Measurements from ENCODE around the gene NAGA.

Gene NAGA

DNA sequence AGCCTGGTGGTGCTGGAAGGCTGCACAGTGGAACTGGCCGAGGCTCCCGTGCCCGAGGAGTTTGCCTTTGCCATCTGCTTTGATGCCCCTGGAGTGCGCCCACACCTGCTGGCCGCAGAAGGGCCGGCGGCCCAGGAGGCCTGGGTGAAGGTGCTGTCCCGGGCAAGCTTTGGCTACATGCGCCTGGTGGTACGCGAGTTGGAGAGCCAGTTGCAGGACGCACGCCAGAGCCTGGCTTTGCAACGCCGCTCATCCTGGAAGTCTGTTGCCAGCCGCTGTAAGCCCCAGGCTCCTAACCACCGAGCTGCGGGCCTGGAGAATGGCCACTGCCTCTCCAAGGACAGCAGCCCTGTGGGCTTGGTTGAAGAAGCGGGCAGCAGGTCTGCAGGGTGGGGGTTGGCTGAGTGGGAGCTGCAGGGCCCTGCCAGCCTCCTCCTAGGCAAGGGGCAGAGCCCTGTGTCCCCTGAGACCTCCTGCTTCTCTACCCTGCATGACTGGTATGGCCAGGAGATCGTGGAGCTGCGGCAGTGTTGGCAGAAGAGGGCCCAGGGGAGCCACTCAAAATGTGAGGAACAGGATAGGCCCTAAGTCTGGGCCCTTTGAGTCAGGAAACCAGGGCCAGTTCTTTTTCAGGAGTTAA lies 7.0 kb upstream of the NAGA start:
- TF ChIP-seq, protein P1, sequence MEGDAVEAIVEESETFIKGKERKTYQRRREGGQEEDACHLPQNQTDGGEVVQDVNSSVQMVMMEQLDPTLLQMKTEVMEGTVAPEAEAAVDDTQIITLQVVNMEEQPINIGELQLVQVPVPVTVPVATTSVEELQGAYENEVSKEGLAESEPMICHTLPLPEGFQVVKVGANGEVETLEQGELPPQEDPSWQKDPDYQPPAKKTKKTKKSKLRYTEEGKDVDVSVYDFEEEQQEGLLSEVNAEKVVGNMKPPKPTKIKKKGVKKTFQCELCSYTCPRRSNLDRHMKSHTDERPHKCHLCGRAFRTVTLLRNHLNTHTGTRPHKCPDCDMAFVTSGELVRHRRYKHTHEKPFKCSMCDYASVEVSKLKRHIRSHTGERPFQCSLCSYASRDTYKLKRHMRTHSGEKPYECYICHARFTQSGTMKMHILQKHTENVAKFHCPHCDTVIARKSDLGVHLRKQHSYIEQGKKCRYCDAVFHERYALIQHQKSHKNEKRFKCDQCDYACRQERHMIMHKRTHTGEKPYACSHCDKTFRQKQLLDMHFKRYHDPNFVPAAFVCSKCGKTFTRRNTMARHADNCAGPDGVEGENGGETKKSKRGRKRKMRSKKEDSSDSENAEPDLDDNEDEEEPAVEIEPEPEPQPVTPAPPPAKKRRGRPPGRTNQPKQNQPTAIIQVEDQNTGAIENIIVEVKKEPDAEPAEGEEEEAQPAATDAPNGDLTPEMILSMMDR (IDR thresholded peaks at IDR 0.05; ENCODE audit: low read depth, low read length, missing control alignments): no peak
- no peak overlapping the region for H3K27ac ChIP-seq
- H3K4me3 ChIP-seq (ENCODE audit: low read depth, low read length): no peak overlapping the region
- in situ Hi-C loops (cut with HindIII; ENCODE audit: low pct_ligation_motif_present, low sequenced_read_pairs): no loop called here
- H3K36me3 ChIP-seq (replicated peaks): peaks cover 7% of the 10 kb centered on the region
- DNase-seq: no peak
- H3K27me3 ChIP-seq (replicated peaks): no peaks in the 10 kb centered on the region

DNA sequence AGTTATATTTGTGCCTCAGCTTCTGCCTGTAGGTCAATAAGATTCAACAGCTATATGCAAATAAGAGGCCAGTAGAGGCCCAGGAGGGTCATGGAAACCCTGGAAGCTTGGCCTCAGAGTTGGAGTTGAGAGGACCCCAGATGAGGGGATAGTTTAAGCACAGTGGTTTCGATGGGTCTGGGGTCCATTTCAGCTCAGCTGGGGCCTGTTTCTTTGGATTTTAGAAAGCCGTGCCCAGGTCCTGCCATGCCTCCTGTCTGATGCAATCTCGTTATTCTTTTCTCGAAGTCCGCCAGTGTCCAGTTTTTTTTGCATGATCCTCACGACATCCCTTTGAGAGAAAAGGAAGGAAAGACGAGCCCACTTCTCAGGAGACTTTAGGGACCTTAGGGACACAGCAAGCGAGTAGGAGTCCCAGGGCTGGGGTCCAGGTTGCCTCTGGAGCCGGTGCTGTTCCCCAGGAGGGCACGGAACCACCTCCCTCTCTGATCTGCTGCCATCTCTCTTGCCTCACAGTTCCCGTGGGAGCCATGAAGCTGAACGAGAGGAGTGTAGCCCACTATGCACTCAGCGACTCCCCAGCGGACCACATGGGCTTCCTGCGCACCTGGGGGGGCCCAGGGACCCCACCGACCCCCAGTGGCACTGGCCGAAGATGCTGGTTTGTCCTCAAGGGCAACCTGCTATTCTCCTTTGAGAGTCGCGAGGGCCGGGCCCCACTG lies 6.3 kb upstream of the NAGA start:
- TF ChIP-seq, protein P1 (IDR thresholded peaks at IDR 0.05; ENCODE audit: low read depth, low read length, missing control alignments): no peak
- Histone ChIP-seq H3K4me3 (ENCODE audit: low read depth, low read length) (no peak overlapping the region), H3K27ac (no peak overlapping the region), H3K36me3 (replicated peaks) (peaks cover 2% of the 10 kb centered on the region), H3K27me3 (replicated peaks) (no peaks in the 10 kb centered on the region)
- no peak for DNase-seq
- in situ Hi-C loops (cut with HindIII; ENCODE audit: low pct_ligation_motif_present, low sequenced_read_pairs): no loop called here

DNA sequence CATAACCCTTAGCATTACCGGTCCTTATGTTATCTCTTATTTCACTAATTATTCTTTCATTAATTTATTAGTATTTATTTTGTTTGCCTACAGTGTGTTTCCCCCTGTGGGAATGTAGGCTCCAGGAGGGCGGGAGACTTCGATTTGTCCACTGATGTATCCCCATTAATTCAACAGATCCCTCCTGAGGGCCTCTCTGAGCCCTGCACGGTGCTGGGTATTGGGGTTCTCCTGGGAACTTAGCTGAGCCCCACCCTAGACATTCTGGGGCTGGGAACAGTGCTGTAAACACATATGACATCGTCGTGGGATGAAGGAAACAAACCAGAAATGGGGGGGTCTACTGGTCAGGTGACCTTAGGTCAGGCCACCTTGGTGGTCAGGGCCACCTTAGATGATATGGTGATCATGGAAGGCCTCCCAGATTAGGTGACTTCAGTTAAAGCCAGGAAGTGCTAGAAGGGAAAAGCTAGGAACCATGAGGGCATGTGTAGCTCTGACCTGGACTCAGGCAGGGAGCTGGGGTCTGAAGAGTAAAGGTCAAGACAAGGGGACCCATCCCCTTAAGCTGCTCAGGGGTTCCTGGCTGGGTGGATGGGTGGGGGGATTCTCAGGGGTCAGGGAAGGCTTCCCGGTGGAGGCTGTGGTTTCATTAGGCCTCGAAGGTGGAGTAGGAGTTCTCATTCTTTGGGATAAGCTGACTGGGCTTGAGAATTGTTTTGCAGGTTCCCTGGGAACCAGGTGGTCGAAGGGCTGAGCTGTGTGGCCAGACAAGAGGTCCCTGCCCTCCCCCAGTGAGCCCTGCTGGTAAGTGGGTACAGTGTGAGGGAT lies 4.4 kb upstream of the NAGA start:
- H3K4me3 ChIP-seq (ENCODE audit: low read depth, low read length): peak overlapping the region; percentile 75
- no peak overlapping the region for H3K27ac ChIP-seq
- H3K36me3 ChIP-seq (replicated peaks): peaks cover 2% of the 10 kb centered on the region
- no peak for DNase-seq
- in situ Hi-C loops (cut with HindIII; ENCODE audit: low pct_ligation_motif_present, low sequenced_read_pairs): no loop called here
- no peaks in the 10 kb centered on the region for H3K27me3 ChIP-seq (replicated peaks)
- TF ChIP-seq, protein P1 (IDR thresholded peaks at IDR 0.05; ENCODE audit: low read depth, low read length, missing control alignments): no peak

DNA sequence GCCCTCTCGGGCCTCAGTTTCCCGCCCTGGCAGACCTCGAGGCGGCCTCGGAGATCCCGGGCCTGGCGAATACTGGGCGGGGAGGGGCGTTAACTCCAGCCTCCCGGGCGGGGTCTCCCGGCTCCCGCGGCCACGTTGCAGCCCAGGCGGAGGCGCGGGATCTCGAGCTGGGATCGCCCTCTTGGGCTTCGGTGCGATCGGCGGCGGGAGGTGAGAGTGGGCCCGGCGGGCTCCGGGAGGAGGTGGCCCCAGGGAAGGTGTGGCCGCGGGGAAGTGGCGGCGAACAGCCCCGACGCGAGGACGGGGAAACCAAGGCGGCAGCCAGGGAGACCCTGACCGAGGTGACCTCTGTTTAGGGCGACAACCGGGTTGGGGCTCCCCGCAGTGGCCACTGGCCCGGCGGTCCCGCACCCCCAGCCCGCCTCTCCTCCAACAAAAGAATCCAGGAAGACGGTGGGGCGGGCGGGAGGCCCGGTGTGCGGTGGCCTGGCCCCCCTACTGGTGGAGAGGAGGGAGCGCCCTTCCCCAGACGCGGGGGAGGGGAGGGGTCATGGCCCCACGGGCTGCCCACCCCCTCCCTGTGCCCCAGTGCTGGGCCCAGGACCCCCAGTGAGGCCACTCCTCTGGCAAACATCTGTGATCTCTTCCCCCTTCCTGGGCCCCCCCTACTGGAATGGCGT lies 3.7 kb upstream of the NAGA start, which contains the start of gene PHETA2:
Gene PHETA2 (plus strand): TSS at position 117 of the 680 bp plus-strand sequence. CDS start 3,046 bp downstream, outside the sequence.
- DNase-seq: no peak
- in situ Hi-C loops (cut with HindIII; ENCODE audit: low pct_ligation_motif_present, low sequenced_read_pairs): no loop called here
- H3K27ac ChIP-seq: peak within 1 kb of the TSS; percentile 73

DNA sequence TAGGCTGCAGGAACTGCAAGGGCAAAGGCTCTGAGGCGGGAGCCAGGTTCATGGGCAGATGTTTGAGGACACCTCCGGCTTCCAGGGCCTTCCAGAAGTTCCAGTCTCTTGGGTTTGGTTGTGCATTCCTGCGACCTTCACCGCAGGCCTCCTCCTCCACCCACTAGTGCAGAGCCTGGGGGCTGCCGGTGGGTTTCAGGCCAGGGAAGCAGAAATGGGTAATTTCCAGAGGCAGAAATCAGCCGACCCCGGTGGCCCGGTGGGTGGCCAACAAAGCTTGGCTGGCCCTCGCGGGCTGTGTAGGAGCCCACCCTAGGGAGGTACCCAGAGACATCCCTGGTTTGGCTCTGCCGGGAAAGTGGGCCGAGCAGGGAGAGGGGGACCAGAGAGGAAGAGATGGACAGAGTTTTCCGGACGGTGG lies 3.0 kb upstream of the NAGA start:
- DNase-seq: no peak
- peaks cover 2% of the 10 kb centered on the region for H3K36me3 ChIP-seq (replicated peaks)
- in situ Hi-C loops (cut with HindIII; ENCODE audit: low pct_ligation_motif_present, low sequenced_read_pairs): no loop called here
- TF ChIP-seq, protein P1 (IDR thresholded peaks at IDR 0.05; ENCODE audit: low read depth, low read length, missing control alignments): no peak
- peak overlapping the region; percentile 75 for H3K4me3 ChIP-seq (ENCODE audit: low read depth, low read length)
- peak overlapping the region; percentile 73 for H3K27ac ChIP-seq
- H3K27me3 ChIP-seq (replicated peaks): no peaks in the 10 kb centered on the region

More for the DNA sequence above, 3.7 kb upstream of the NAGA start, which contains the start of gene PHETA2:
- H3K4me3 ChIP-seq (ENCODE audit: low read depth, low read length): peak within 1 kb of the TSS; percentile 75
- TF ChIP-seq, protein P1 (IDR thresholded peaks at IDR 0.05; ENCODE audit: low read depth, low read length, missing control alignments): peak; percentile 65
- no peaks in the 10 kb centered on the region for H3K27me3 ChIP-seq (replicated peaks)
- peaks cover 2% of the 10 kb centered on the region for H3K36me3 ChIP-seq (replicated peaks)
